H1 (cell line): ENCODE data around the gene WDR44. TPM values are rescaled to one million over a fixed set of nuclear protein-coding genes. Genes with fewer than 3 reads are reported as not detected.

ENCODE experiments used
- CTCF ChIA-PET: fragments of 300-600 bp; sonication (Branson Sonifier 250); formaldehyde crosslinking; loops from one replicate; lab custom pipeline; 2021; ENCODE audit not compliant: partially characterized antibody; lab: Charles Lee
- POLR2A ChIA-PET: fragments of 300-600 bp; sonication (Branson Sonifier 250); formaldehyde crosslinking; loops from one replicate; lab custom pipeline; 2021; ENCODE audit warnings: inconsistent platforms; ENCODE audit not compliant: partially characterized antibody; lab: Charles Lee
- DNase-seq, 2 experiments: peaks; one replicate each; pipeline versions ENCODE4 v3.0.0 to v3.0.0-alpha.2; 2010 to 2022; ENCODE audit warnings: low spot score in 2 of 2, low read depth in 1 of 2, mixed read lengths in 1 of 2
- FAIRE-seq: peaks from 2 replicates; lab custom pipeline; 2011; peaks lifted over from hg19 to GRCh38; lab: Jason Lieb, UNC
- H2AFZ ChIP-seq: 2 replicates; pipeline ENCODE4 v1.8.1; 2012; ENCODE audit warnings: low read length, inconsistent platforms
- H2AK5ac ChIP-seq: 2 replicates; pipeline ENCODE4 v1.6.1; 2013; ENCODE audit warnings: low read depth, low read length
- H2BK120ac ChIP-seq: replicated peaks from 2 replicates; pipeline ENCODE3; 2013; ENCODE audit warnings: low read depth, low read length, inconsistent platforms
- H2BK12ac ChIP-seq: 2 replicates; pipeline ENCODE4 v1.6.1; 2013; ENCODE audit warnings: low read depth, low read length
- H2BK15ac ChIP-seq: 2 replicates; pipeline ENCODE4 v1.6.1; 2013; ENCODE audit warnings: low read length
- H2BK20ac ChIP-seq: 2 replicates; pipeline ENCODE4 v1.6.1; 2013; ENCODE audit warnings: low read length
- H2BK5ac ChIP-seq: 2 replicates; pipeline ENCODE4 v1.6.1; 2013; ENCODE audit warnings: low read depth, low read length
- H3K14ac ChIP-seq: 2 replicates; pipeline ENCODE4 v1.6.1; 2013; ENCODE audit warnings: inconsistent platforms; ENCODE audit not compliant: insufficient read length
- H3K18ac ChIP-seq: 2 replicates; pipeline ENCODE4 v1.6.1; 2013; ENCODE audit warnings: low read length; ENCODE audit errors: extremely low read depth
- H3K23ac ChIP-seq: 2 replicates; pipeline ENCODE4 v1.6.1; 2013; ENCODE audit warnings: inconsistent platforms; ENCODE audit not compliant: insufficient read length
- H3K23me2 ChIP-seq: 2 replicates; pipeline ENCODE4 v1.6.1; 2013; ENCODE audit warnings: low read depth, low read length
- H3K27ac ChIP-seq: 2 replicates; pipeline ENCODE4 v1.6.1; 2011; ENCODE audit warnings: low read depth, low read length, inconsistent platforms
- H3K27me3 ChIP-seq, 4 experiments: replicated peaks in 1 of 4; 1 replicate in 1 of 4; 2 replicates in 3 of 4; pipeline versions ENCODE4 v1.6.1 to v1.8.1; 2011 to 2013; ENCODE audit warnings: low read length in 3 of 4, mild to moderate bottlenecking in 3 of 4, inconsistent platforms in 2 of 4, mixed read lengths in 2 of 4, moderate library complexity in 1 of 4; ENCODE audit not compliant: control insufficient read depth in 3 of 4, insufficient read depth in 3 of 4; ENCODE audit errors: extremely low read depth in 1 of 4
- H3K36me3 ChIP-seq, 4 experiments: 2 replicates each; pipeline versions ENCODE4 v1.6.1 to v1.8.1; 2011 to 2013; ENCODE audit warnings: mild to moderate bottlenecking in 4 of 4, low read length in 3 of 4, moderate library complexity in 2 of 4, control low read depth in 1 of 4, inconsistent platforms in 1 of 4; ENCODE audit not compliant: insufficient read depth in 4 of 4, control insufficient read depth in 2 of 4
- H3K4ac ChIP-seq: replicated peaks from 2 replicates; pipeline ENCODE3; 2013; ENCODE audit warnings: low read length, low read depth, mixed read lengths, inconsistent platforms; ENCODE audit not compliant: insufficient read length
- H3K4me1 ChIP-seq, 4 experiments: replicated peaks in 1 of 4; 1 replicate in 1 of 4; 2 replicates in 3 of 4; pipeline versions ENCODE4 v1.6.1 to v1.8.1; 2011 to 2013; ENCODE audit warnings: low read length in 3 of 4, inconsistent platforms in 2 of 4, mixed read lengths in 1 of 4; ENCODE audit not compliant: insufficient read depth in 4 of 4, control insufficient read depth in 3 of 4
- H3K4me2 ChIP-seq, 2 experiments: 2 replicates each; pipeline versions ENCODE4 v1.6.1 to v1.8.1; 2011 to 2013; ENCODE audit warnings: low read depth in 2 of 2, low read length in 2 of 2, control low read depth in 1 of 2, inconsistent platforms in 1 of 2, mild to moderate bottlenecking in 1 of 2; ENCODE audit not compliant: insufficient read depth in 1 of 2
- H3K4me3 ChIP-seq, 4 experiments: fragments of 200-600, 300-600 bp in 1 of 4; sonication (generic), shearing (Covaris generic), sonication (Bioruptor Twin) in 1 of 4; 2 replicates each; pipeline versions ENCODE4 v1.5.1 to v1.8.1; 2011 to 2016; ENCODE audit warnings: low read length in 4 of 4, low read depth in 3 of 4, control low read depth in 2 of 4, inconsistent platforms in 2 of 4, mild to moderate bottlenecking in 2 of 4, mixed read lengths in 1 of 4, moderate library complexity in 1 of 4; ENCODE audit not compliant: insufficient read depth in 2 of 4; ENCODE audit errors: extremely low read depth in 1 of 4
- H3K56ac ChIP-seq: replicated peaks from 2 replicates; pipeline ENCODE3; 2013; ENCODE audit warnings: low read depth, mild to moderate bottlenecking, mixed read lengths, low read length, inconsistent platforms; ENCODE audit not compliant: insufficient read length
- H3K79me1 ChIP-seq: 2 replicates; pipeline ENCODE4 v1.6.1; 2013; ENCODE audit warnings: low read depth, low read length, control low read depth
- H3K79me2 ChIP-seq, 2 experiments: 2 replicates each; pipeline versions ENCODE4 v1.6.1 to v1.8.1; 2012 to 2013; ENCODE audit warnings: low read length in 2 of 2, mild to moderate bottlenecking in 2 of 2, inconsistent platforms in 1 of 2; ENCODE audit not compliant: insufficient read depth in 2 of 2, control insufficient read depth in 1 of 2
- H3K9ac ChIP-seq, 4 experiments: replicated peaks in 1 of 4; 1 replicate in 1 of 4; 2 replicates in 3 of 4; pipeline versions ENCODE4 v1.6.1 to v1.8.1; 2011 to 2013; ENCODE audit warnings: low read depth in 3 of 4, low read length in 3 of 4, control low read depth in 2 of 4, mild to moderate bottlenecking in 2 of 4, moderate library complexity in 2 of 4, inconsistent platforms in 1 of 4; ENCODE audit errors: extremely low read depth in 1 of 4
- H3K9me3 ChIP-seq, 2 experiments: 2 replicates each; pipeline versions ENCODE4 v1.6.1 to v1.8.1; 2012 to 2013; ENCODE audit warnings: mild to moderate bottlenecking in 2 of 2, moderate library complexity in 2 of 2, control low read depth in 1 of 2, inconsistent platforms in 1 of 2, low read depth in 1 of 2, low read length in 1 of 2, mixed read lengths in 1 of 2; ENCODE audit not compliant: insufficient read depth in 2 of 2
- H4K20me1 ChIP-seq, 2 experiments: replicated peaks in 1 of 2; 2 replicates each; pipeline versions ENCODE3 to v1.8.1; 2011 to 2013; ENCODE audit warnings: inconsistent platforms in 2 of 2, low read length in 2 of 2, mild to moderate bottlenecking in 1 of 2; ENCODE audit not compliant: insufficient read depth in 2 of 2, control insufficient read depth in 1 of 2
- H4K5ac ChIP-seq: 2 replicates; pipeline ENCODE4 v1.6.1; 2013; ENCODE audit warnings: low read length, low read depth, mixed read lengths, inconsistent platforms; ENCODE audit not compliant: insufficient read length
- H4K8ac ChIP-seq: 2 replicates; pipeline ENCODE4 v1.8.0; 2013; ENCODE audit warnings: mild to moderate bottlenecking, moderate library complexity, low read length, inconsistent platforms; ENCODE audit not compliant: insufficient read depth; ENCODE audit errors: extremely low read depth
- H4K91ac ChIP-seq: replicated peaks from 2 replicates; pipeline ENCODE3; 2013; ENCODE audit warnings: low read length, mixed read lengths, inconsistent platforms; ENCODE audit not compliant: insufficient read length
- FOSL1 ChIP-seq: IDR thresholded peaks from 2 replicates; pipeline ENCODE4 v1.6.1; 2011; ENCODE audit warnings: mild to moderate bottlenecking, low read depth, low read length, moderate library complexity; ENCODE audit not compliant: insufficient read depth
- MAFK ChIP-seq: IDR thresholded peaks from 2 replicates; pipeline ENCODE4 v1.6.1; 2012; ENCODE audit warnings: low read depth, mild to moderate bottlenecking, improper control_type of control experiment, low read length
- POLR2AphosphoS5 ChIP-seq: IDR thresholded peaks from 2 replicates; pipeline ENCODE4 v1.6.1; 2011; ENCODE audit warnings: low read depth, low read length
- RXRA ChIP-seq: IDR thresholded peaks from 2 replicates; pipeline ENCODE4 v1.6.1; 2011; ENCODE audit warnings: low read depth, mild to moderate bottlenecking, low read length, moderate library complexity; ENCODE audit not compliant: insufficient read depth
- WGBS, 2 experiments: shearing (Covaris generic) in 1 of 2; methylation state at CpG; one replicate each; pipeline versions ENCODE4 v1.1.6 to v1.1.7; 2013 to 2015; ENCODE audit warnings: low lambda C conversion rate in 2 of 2, mixed read lengths in 2 of 2, inconsistent platforms in 1 of 2, low coverage in 1 of 2, missing lambda C conversion rate in 1 of 2; ENCODE audit not compliant: insufficient replicate concordance in 2 of 2, insufficient coverage in 1 of 2, insufficient read length in 1 of 2; ENCODE audit errors: extremely low coverage in 1 of 2, missing lambda C conversion rate in 1 of 2; 5-methylcytosine and 5-hydroxymethylcytosine counted together
- polyA plus RNA-seq, 7 experiments: library from polyadenylated mRNA; depleted of rRNA in 3 of 7; stranded (reverse) in 5 of 7; unstranded in 2 of 7; fragments of >200 nt in 5 of 7; fragments of 200-250 nt in 2 of 7; gene quantifications; 1 replicate in 5 of 7; 2 replicates in 1 of 7; 4 replicates in 1 of 7; pipeline versions ENCODE4 v1.2.1 to v1.2.3, GENCODE V29; 2011 to 2013; ENCODE audit warnings: missing spikeins in 2 of 7, mixed read lengths in 2 of 7
- total RNA-seq: library from RNA; stranded (reverse); fragmentation: NEBNext Ultra II Directional; extraction: Animal tissue kit (Norgen Biotek cat#: 25700); gene quantifications from 2 replicates; pipeline ENCODE4 v1.2.1, GENCODE V29; 2021

The WDR44 gene
- total and polyA plus RNA-seq, 2 of the 8 experiments (the other 6 are each of a cell fraction or from before 2014, with no cell fraction given) = 5.1 to 17.2 TPM

- no peaks in the 10 kb centered on the region for H4K20me1 ChIP-seq
- H3K36me3 ChIP-seq = no peaks in the 10 kb centered on the region
- H4K5ac ChIP-seq = no peak overlapping the region
- TF ChIP-seq RXRA (no peak), FOSL1 (no peak), MAFK (no peak), POLR2AphosphoS5 (no peak)
- H3K27ac ChIP-seq = no peak overlapping the region
- H3K4ac ChIP-seq = no peak overlapping the region
- no peaks in the 10 kb centered on the region for H3K9me3 ChIP-seq
- H3K18ac ChIP-seq = no peak overlapping the region
- no peak overlapping the region for H4K91ac ChIP-seq
- H4K8ac ChIP-seq = no peak overlapping the region
- no peaks in the 10 kb centered on the region for H3K79me1 ChIP-seq
- no peak overlapping the region for H2BK15ac ChIP-seq
- no peak overlapping the region for H2BK12ac ChIP-seq
- H3K79me2 ChIP-seq = no peaks in the 10 kb centered on the region
- DNase-seq (no peak), FAIRE-seq (no peak)
- H3K27me3 ChIP-seq = no peaks in the 10 kb centered on the region
- H2AFZ ChIP-seq = no peak overlapping the region
- no peak overlapping the region for H3K9ac ChIP-seq
- H3K4me2 ChIP-seq = no peak overlapping the region
- H2BK5ac ChIP-seq = no peak overlapping the region
- no peak overlapping the region for H3K4me3 ChIP-seq
- H3K23me2 ChIP-seq = no peaks in the 10 kb centered on the region
- peaks cover 0 to 3% (median 1%) of the 10 kb centered on the region in 4 experiments; a peak in 2 of 7 replicates for H3K4me1 ChIP-seq
- WGBS, 2 experiments = 90% methylated on average over 4 of the region's 4 CpGs; no CpG with 5 or more reads in 1 of the 2 experiments
- ChIA-PET POLR2A (no interaction called here), CTCF (interaction anchor here (0.7 kb wide), 1 partner anchor 346 kb away, joined by 3 read pairs; no protein-coding TSS in a partner anchor)
- no peak overlapping the region for H3K23ac ChIP-seq
- H2BK120ac ChIP-seq = no peak overlapping the region
- H2BK20ac ChIP-seq = no peak overlapping the region
- H3K56ac ChIP-seq = no peak overlapping the region
- no peak overlapping the region for H2AK5ac ChIP-seq
- H3K14ac ChIP-seq = no peak overlapping the region
These were observed 77.7 kb downstream of the WDR44 start for GRCh38 chrX:118423558-118423957.
